ENCODE results near the gene PLEKHM3.
"Not testable (repeated sequence)": the region's sequence is repeated elsewhere in the genome, so short reads cannot be mapped to it uniquely, and the experiment has no call there.

Gene PLEKHM3

GRCh38 chr2:207929923-207930322, 95.4 kb downstream of the PLEKHM3 start:
- in situ Hi-C loops (cut with MboI; ENCODE audit: low sequenced_read_pairs) = no loop called here

DNA sequence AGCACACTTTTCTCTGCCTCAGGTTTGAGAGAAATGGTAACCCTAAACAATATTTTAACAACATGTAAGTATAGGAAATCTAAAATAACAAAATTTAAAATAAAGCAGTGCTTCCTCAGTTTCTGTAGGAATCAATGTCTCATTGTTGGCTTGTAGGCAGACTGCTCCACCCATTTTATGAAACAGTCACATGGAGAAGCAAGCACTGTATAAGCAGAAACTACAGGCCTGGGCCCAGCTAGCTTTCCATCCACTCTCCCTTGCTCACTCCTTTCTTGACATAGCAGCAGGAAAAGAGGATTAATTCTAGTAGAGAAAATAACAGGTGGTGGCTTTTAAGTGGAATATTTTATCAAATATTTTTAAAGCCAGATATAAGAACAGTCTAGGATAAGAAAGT, 97.2 kb downstream of the PLEKHM3 start:
- in situ Hi-C loops (cut with MboI; ENCODE audit: low sequenced_read_pairs) = no loop called here

DNA sequence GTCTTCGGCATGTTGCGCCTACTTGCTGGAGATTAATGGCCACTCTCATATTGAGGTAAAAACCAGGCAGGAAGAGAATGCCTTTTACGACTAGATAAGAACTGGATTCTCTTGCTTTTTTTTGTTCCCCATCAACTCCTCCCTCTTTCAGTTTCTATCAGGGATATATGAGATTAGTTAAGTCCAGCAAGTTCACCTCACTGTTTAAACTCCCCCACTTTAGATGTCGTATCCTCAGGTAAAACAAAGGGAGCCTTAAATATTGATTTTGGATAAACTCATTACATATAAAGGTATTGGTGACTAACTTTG, 98.4 kb downstream of the PLEKHM3 start:
- in situ Hi-C loops (cut with MboI; ENCODE audit: low sequenced_read_pairs) = no loop called here

GRCh38 chr2:207926133-207926988, 99.0 kb downstream of the PLEKHM3 start:
- in situ Hi-C loops (cut with MboI; ENCODE audit: low sequenced_read_pairs) = no loop called here

DNA sequence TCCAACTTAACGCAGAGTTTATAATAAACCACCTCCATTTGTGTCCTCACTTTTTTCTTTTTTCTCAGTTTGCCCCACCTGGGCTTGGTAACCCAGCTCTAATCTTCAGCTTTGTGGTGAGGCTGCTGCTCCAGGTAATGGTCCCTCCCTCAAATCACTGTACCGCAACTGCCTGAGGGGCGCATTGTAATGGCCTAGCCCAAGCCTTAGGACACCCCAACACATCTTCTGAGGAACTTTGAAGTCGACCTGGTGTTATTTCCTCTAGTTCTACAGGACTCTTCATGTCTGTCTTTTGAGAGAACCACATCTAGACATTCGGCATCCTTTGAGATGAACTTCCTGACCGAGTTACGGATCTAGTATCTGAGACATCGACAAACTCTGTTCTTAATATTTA, 99.7 kb downstream of the PLEKHM3 start:
- in situ Hi-C loops (cut with MboI; ENCODE audit: low sequenced_read_pairs) = no loop called here

- in situ Hi-C loops (cut with MboI; ENCODE audit: low sequenced_read_pairs) = no loop called here
Observed at GRCh38 chr2:207921606-207922005, 103.7 kb downstream of the PLEKHM3 start.

GRCh38 chr2:207920721-207921120, 104.6 kb downstream of the PLEKHM3 start:
- in situ Hi-C loops (cut with MboI; ENCODE audit: low sequenced_read_pairs) = no loop called here

DNA sequence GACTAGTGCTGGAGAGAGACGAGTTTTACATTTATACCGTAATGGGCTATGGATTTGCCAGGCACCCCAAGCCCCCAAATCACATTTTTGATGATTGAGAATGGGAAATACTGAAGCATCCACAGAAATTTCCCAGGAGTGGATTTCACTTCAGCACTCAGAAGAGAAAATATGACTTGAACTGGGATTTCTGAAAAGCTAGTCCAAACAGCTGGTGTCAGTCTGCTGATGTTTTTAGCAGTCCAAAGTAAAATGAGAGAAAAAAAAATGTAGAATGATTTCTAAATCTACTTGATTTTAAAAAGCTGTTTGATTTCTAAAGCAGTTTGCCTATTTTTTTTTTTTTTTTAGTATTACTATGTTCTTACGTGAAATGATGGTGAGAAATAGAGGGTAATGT, 105.0 kb downstream of the PLEKHM3 start:
- in situ Hi-C loops (cut with MboI; ENCODE audit: low sequenced_read_pairs) = no loop called here

DNA sequence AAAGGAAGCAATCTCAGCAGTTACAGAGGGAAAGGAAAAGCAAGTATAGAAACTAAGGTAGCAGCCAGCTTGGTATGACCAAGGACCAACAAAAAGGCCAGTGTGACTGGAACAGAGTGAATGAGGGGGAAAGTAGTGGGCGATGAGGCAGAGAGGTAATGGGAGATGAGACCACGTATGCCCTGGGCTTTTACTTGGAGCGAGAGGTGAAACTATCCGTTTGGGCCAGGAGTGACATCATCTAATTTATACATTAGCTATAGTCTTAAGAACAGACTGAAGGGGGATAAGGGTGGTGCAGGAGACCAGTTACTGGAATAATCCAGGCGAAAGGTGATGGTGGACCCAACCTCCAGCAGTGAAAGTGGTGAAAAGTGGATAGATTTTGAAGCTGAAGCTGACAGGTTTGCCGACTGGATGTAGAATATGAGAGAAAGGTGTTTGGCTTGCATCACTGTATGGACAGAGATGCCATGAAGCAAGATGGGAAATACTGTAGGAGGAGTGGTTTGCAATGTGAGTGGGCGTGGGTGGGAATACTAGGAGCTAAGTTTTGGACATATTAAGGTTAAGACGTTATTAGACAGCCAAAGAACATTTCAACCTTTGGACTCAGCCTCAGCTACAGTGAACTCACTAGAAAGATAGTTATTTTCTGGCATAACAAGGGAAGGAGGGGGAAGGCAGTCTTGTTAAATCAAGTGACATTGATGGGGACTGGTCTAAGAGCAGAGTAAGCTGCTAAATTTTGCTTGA, 106.0 kb downstream of the PLEKHM3 start:
- in situ Hi-C loops (cut with MboI; ENCODE audit: low sequenced_read_pairs) = no loop called here

DNA sequence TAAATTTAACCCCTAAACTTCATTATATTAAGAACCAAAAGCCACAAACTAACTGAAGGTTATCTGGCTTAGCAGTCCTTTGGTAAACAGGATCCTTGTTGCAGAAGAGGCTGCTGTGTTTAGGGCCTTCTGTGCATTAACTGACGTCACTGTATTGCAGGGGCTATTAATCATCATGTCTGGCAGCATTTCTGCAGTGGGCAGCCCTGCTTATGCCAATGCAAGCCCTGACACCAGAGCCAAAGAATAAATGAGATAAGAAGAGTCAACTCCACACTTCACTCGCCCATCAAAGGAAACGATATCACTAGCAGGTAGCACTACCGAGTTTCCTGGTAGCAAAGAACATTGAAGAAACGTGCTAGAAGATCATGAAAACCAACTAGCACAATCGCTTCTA, 110.6 kb downstream of the PLEKHM3 start:
- in situ Hi-C loops (cut with MboI; ENCODE audit: low sequenced_read_pairs) = no loop called here

GRCh38 chr2:207913772-207914358, 111.5 kb downstream of the PLEKHM3 start:
- in situ Hi-C loops (cut with MboI; ENCODE audit: low sequenced_read_pairs) = no loop called here

GRCh38 chr2:207911856-207912255, 113.5 kb downstream of the PLEKHM3 start:
- in situ Hi-C loops (cut with MboI; ENCODE audit: low sequenced_read_pairs) = no loop called here

- in situ Hi-C loops (cut with MboI; ENCODE audit: low sequenced_read_pairs) = no loop called here
Observed at GRCh38 chr2:207911215-207911614, 114.1 kb downstream of the PLEKHM3 start.

- in situ Hi-C loops (cut with MboI; ENCODE audit: low sequenced_read_pairs) = not testable (repeated sequence)
Observed at GRCh38 chr2:207906495-207906894, 118.8 kb downstream of the PLEKHM3 start.

- in situ Hi-C loops (cut with MboI; ENCODE audit: low sequenced_read_pairs) = no loop called here
Observed at GRCh38 chr2:207905546-207905945, 119.8 kb downstream of the PLEKHM3 start.

DNA sequence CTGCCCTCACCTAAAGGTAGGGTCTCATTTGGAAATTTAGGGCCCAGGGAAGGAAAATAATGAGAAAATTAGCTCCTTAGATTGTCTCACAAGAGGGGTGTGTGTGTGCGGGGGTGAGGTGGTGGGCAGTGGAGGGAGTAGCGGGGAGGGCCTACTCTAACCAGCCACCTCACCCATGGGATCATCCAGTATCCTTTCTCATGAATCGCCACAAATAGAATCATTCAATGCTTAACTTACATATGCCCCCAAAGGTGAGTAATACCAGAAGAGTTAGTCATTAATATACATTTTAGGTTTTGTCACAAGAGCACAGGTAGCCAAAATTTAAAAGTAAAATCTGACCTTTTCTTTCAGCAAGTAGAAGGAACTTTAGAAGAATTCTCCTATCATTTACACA, 122.1 kb downstream of the PLEKHM3 start:
- in situ Hi-C loops (cut with MboI; ENCODE audit: low sequenced_read_pairs) = no loop called here

- in situ Hi-C loops (cut with MboI; ENCODE audit: low sequenced_read_pairs) = no loop called here
Observed at GRCh38 chr2:207902821-207903220, 122.5 kb downstream of the PLEKHM3 start.

DNA sequence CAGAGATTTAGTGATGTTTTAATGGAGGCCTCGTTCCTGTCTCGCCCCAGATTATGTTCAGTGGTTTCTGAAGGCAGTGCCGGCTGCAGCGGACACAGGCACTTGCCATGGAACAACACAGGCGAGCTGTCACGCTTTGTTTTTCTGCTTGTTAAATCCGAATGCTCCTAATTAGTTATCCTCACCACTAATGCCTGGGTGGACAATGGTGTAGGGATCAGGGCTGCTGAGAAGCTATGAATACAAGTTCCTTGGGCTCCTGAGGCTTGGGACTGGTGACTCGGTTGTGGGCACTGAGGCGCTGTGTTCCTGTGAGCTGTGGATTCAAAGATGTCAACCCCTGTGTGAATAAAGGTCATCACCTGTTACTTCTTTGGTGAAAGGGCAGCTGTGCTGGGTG, 123.5 kb downstream of the PLEKHM3 start:
- in situ Hi-C loops (cut with MboI; ENCODE audit: low sequenced_read_pairs) = no loop called here

DNA sequence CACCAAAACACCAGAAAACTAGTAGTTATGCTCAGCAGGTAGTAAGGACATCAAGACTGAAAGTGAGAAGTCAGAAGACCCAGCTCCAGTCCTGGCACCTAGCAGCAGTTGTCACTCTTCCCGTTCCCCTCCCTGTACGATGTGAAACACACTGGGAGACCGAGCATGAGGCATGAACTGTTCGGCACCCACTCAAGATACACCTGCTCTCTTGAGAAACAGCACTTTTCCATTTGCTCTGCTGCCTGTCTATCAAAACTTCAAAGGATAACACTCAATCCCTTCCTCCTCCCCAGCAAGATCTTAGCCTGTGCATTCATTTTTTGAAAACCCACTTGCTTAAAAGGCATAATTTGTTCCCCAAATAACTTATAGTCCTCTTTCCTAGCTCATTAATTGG, 123.9 kb downstream of the PLEKHM3 start:
- in situ Hi-C loops (cut with MboI; ENCODE audit: low sequenced_read_pairs) = no loop called here

- in situ Hi-C loops (cut with MboI; ENCODE audit: low sequenced_read_pairs) = no loop called here
Observed at GRCh38 chr2:207898354-207898695, 127.0 kb downstream of the PLEKHM3 start.

DNA sequence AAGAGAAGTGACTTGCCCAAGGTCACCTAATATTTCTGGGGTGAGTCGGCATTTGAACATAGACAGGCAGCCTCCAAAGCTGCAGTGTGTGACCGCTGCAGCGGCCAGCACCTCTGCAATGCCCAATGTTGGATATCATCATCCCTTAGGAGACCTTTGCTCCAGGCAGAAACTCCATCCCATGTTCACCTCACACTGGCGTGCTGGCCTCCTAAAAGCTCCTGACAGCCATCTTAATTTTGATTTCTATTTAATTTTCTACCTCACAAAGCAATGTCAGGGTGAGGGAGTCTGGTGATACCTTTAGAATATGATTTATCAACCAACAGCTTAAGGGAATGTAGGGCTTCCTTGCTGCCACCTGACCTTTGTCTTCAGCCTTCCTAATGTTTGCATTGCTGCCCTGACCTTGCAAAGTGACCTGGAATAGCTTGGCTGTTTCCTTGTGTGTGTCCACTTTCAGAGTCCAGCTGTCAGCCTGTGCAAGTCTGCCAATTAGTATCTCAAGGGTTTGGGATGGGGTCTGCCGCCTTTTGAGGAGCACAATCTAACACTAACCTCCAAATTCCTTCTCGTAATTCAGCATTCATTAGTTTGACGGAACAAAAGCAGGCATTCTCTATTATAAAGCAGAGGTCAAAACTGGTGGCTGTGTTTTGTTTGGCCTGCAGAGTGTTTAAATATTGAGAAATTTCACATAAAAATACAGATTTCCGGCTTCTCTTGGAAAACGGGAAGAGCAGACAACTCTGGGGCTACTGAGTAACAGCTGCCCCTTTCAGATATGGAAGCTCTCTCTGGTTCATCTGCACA, 127.6 kb downstream of the PLEKHM3 start:
- in situ Hi-C loops (cut with MboI; ENCODE audit: low sequenced_read_pairs) = no loop called here
